Astrocyte (in vitro differentiated cells and primary cell): Measurements from ENCODE around the gene TNFAIP2. TPM values are rescaled to one million over a fixed set of nuclear protein-coding genes. Genes with fewer than 3 reads are reported as not detected.
"Not testable (repeated sequence)": the region's sequence is repeated elsewhere in the genome, so short reads cannot be mapped to it uniquely, and the experiment has no call there.

Experiments
- DNase-seq: peaks from one replicate; pipeline ENCODE4 v3.0.0-alpha.2; 2010; ENCODE audit warnings: low read depth
- FAIRE-seq: peaks from 2 replicates; lab custom pipeline; 2011; peaks lifted over from hg19 to GRCh38; lab: Jason Lieb, UNC
- H2AFZ ChIP-seq: 2 replicates; pipeline ENCODE4 v1.6.0; 2012; ENCODE audit warnings: low read depth, low read length, inconsistent platforms
- H3K27ac ChIP-seq: 2 replicates; pipeline ENCODE4 v1.5.1; 2011; ENCODE audit warnings: low read depth, low read length, inconsistent platforms
- H3K27me3 ChIP-seq: 2 replicates; pipeline ENCODE4 v1.6.0; 2011; ENCODE audit warnings: low read length, inconsistent platforms; ENCODE audit not compliant: insufficient read depth
- H3K36me3 ChIP-seq: 2 replicates; pipeline ENCODE4 v1.5.1; 2011; ENCODE audit warnings: low read length, inconsistent platforms; ENCODE audit not compliant: insufficient read depth
- H3K4me1 ChIP-seq: 2 replicates; pipeline ENCODE4 v1.5.1; 2011; ENCODE audit warnings: low read length, inconsistent platforms; ENCODE audit not compliant: insufficient read depth
- H3K4me2 ChIP-seq: 2 replicates; pipeline ENCODE4 v1.6.0; 2012; ENCODE audit warnings: low read length, inconsistent platforms
- H3K4me3 ChIP-seq: 2 replicates; pipeline ENCODE4 v1.5.1; 2011; ENCODE audit warnings: low read depth, mild to moderate bottlenecking, low read length, inconsistent platforms; ENCODE audit not compliant: insufficient read depth
- H3K79me2 ChIP-seq: 2 replicates; pipeline ENCODE4 v1.6.0; 2012; ENCODE audit warnings: mild to moderate bottlenecking, low read length, inconsistent platforms; ENCODE audit not compliant: insufficient read depth
- H3K9ac ChIP-seq: 2 replicates; pipeline ENCODE4 v1.6.0; 2012; ENCODE audit warnings: mild to moderate bottlenecking, low read length, inconsistent platforms
- H3K9me3 ChIP-seq: 2 replicates; pipeline ENCODE4 v1.5.1; 2012; ENCODE audit warnings: low read depth, mild to moderate bottlenecking, low read length, inconsistent platforms; ENCODE audit not compliant: insufficient read depth
- H4K20me1 ChIP-seq: 2 replicates; pipeline ENCODE4 v1.6.0; 2012; ENCODE audit warnings: low read length, inconsistent platforms; ENCODE audit not compliant: insufficient read depth
- H3K27ac Mint-ChIP-seq: one replicate; pipeline ENCODE4 v1.8.0; 2021; ENCODE audit warnings: mild to moderate bottlenecking, mixed read lengths; ENCODE audit not compliant: unreplicated experiment
- H3K27me3 Mint-ChIP-seq: one replicate; pipeline ENCODE4 v1.8.0; 2021; ENCODE audit warnings: low read depth, mixed read lengths; ENCODE audit not compliant: unreplicated experiment
- H3K36me3 Mint-ChIP-seq: one replicate; pipeline ENCODE4 v1.8.0; 2021; ENCODE audit warnings: low read depth, mixed read lengths; ENCODE audit not compliant: unreplicated experiment
- H3K4me1 Mint-ChIP-seq: one replicate; pipeline ENCODE4 v1.8.0; 2021; ENCODE audit warnings: low read depth, mixed read lengths; ENCODE audit not compliant: unreplicated experiment
- H3K4me3 Mint-ChIP-seq: one replicate; pipeline ENCODE4 v1.8.0; 2021; ENCODE audit warnings: mild to moderate bottlenecking, moderate library complexity, mixed read lengths; ENCODE audit not compliant: unreplicated experiment
- H3K9me3 Mint-ChIP-seq: one replicate; pipeline ENCODE4 v1.8.0; 2021; ENCODE audit warnings: mild to moderate bottlenecking, mixed read lengths; ENCODE audit not compliant: unreplicated experiment
- EZH2 ChIP-seq: IDR thresholded peaks from 2 replicates; pipeline ENCODE4 v1.6.1; 2012; ENCODE audit warnings: mild to moderate bottlenecking, low read length, inconsistent platforms; ENCODE audit not compliant: insufficient read depth
- total RNA-seq: library from RNA; stranded (reverse); gene quantifications from 2 replicates; pipeline ENCODE4 v1.2.1, GENCODE V29; 2021
- TF ChIP-seq, protein P1 (sequence below): IDR thresholded peaks from 2 replicates; pipeline ENCODE4 v1.5.1; 2011; ENCODE audit warnings: low read depth, mild to moderate bottlenecking, inconsistent platforms, low read length, moderate library complexity; ENCODE audit not compliant: insufficient read depth

The TNFAIP2 gene
- total RNA-seq, 1 donor from 2014 or later, result 29.5 TPM

DNA sequence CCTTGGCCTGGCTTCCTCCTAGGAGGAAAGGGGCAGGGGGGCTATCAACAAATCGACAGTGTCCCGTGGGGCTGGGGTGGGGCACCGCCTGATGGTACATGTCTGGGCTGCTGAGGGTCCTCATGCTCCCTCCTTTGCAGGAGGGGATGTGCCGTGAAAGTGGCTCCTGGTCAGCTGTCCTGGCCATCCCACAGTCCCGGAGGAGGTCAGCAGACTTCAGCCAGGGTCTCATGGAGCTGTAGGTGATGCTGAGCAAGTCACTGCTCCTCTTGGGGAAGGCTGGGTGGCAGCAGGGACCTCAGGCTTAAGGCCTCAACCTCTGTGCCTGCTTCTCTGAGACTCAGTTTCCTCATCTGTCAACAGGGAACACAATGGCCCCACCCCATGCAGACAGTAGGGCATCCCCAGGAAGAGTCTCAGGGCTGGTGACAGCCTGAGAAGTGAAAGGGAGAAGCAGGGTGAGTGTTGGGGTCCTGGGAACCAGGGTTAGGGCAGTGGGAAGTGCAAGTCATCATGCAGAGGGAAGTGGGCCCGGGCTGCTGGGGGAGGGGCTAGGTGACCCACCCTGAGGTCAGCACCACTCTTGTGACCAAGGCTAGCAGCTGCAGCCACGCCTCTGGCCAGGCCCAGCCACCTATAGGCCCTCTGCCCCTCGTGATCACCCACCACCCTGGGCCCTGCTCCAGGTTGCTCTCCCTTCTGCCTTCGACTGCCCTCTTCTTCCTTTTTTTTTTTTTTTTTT lies 4.4 kb upstream of the TNFAIP2 start:
- no peak overlapping the region for H3K4me3 ChIP-seq
- no peak for TF ChIP-seq EZH2
- TF ChIP-seq, protein P1, sequence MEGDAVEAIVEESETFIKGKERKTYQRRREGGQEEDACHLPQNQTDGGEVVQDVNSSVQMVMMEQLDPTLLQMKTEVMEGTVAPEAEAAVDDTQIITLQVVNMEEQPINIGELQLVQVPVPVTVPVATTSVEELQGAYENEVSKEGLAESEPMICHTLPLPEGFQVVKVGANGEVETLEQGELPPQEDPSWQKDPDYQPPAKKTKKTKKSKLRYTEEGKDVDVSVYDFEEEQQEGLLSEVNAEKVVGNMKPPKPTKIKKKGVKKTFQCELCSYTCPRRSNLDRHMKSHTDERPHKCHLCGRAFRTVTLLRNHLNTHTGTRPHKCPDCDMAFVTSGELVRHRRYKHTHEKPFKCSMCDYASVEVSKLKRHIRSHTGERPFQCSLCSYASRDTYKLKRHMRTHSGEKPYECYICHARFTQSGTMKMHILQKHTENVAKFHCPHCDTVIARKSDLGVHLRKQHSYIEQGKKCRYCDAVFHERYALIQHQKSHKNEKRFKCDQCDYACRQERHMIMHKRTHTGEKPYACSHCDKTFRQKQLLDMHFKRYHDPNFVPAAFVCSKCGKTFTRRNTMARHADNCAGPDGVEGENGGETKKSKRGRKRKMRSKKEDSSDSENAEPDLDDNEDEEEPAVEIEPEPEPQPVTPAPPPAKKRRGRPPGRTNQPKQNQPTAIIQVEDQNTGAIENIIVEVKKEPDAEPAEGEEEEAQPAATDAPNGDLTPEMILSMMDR, result no peak
- no peaks in the 10 kb centered on the region for H3K79me2 ChIP-seq
- FAIRE-seq (no peak), DNase-seq (no peak)
- H3K27ac ChIP-seq, result no peak overlapping the region
- H3K4me3 Mint-ChIP-seq, result no peak overlapping the region
- H2AFZ ChIP-seq, result no peak overlapping the region
- peaks cover 2% of the 10 kb centered on the region for H3K9me3 Mint-ChIP-seq
- no peaks in the 10 kb centered on the region for H3K9me3 ChIP-seq
- H3K4me2 ChIP-seq, result no peak overlapping the region
- H3K9ac ChIP-seq, result no peak overlapping the region
- peaks cover 27% of the 10 kb centered on the region for H3K4me1 ChIP-seq
- peaks cover 6% of the 10 kb centered on the region for H3K27me3 Mint-ChIP-seq
- H3K36me3 Mint-ChIP-seq, result no peaks in the 10 kb centered on the region
- H3K27me3 ChIP-seq, result no peaks in the 10 kb centered on the region
- H3K4me1 Mint-ChIP-seq, result peaks cover 10% of the 10 kb centered on the region
- H3K27ac Mint-ChIP-seq, result no peak overlapping the region
- H3K36me3 ChIP-seq, result no peaks in the 10 kb centered on the region
- H4K20me1 ChIP-seq, result no peaks in the 10 kb centered on the region

DNA sequence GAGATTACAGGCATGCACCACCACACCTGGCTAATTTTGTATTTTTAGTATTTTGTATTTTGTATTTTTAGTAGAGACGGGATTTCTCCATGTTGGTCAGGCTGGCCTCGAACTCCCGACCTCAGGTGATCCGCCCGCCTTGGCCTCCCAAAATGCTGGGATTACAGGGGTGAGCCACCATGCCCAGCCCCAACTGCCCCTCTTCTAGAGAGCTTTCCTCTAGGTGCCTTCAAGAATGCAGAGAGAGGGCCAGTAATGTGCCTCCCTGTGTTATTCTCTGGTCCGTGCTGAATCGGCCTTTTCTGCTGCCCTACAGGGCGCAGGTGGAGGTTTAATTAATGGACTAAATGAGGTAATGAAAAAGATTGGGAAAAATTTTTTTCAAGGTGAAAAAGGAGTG lies 3.7 kb upstream of the TNFAIP2 start:
- not testable (repeated sequence) for H2AFZ ChIP-seq, H3K4me3 Mint-ChIP-seq, H4K20me1 ChIP-seq, H3K27me3 ChIP-seq, H3K27me3 Mint-ChIP-seq, H3K9me3 ChIP-seq, H3K36me3 Mint-ChIP-seq, H3K27ac Mint-ChIP-seq, H3K4me2 ChIP-seq, FAIRE-seq, H3K4me3 ChIP-seq, DNase-seq, H3K27ac ChIP-seq, H3K9me3 Mint-ChIP-seq, H3K36me3 ChIP-seq, H3K79me2 ChIP-seq, H3K9ac ChIP-seq, H3K4me1 Mint-ChIP-seq
- peaks cover 31% of the 10 kb centered on the region for H3K4me1 ChIP-seq

DNA sequence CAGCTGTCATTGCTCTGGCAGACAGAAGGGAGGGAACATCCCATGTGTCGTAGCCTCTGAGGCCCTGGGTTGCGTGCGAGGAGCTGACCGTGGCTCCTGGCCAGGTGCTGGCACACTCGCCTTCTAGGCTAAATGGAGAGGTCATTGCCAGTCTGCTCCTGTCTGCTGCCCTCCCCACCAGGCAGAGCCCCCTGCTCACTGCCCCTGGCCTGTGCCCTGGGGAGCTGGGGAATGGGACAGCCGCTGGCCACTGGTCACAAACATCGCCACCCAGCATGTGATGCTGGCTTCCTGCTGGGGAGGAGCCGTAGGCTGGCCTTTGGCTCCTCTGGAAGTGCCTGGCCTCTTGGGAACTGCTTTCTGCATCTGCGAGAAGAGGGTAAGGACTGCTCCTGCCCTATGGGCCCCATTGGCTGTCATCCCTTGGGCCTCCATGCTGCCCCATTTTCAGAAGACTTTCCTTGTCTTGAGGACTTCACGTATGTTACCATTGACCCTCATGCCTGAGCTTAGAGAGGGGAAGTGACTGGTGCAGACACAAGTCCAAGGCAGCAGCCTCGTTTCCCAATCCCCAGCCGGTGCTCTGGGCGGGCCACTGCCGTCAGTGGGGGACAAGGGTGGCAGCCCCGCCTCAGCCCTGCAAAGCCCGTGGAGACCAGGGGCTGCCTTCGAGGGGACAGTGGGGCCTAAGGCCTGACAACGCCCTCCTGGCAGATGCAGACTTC lies 2.0 kb upstream of the TNFAIP2 start:
- Mint-ChIP-seq H3K4me3 (no peak overlapping the region), H3K4me1 (peaks cover 5% of the 10 kb centered on the region), H3K27ac (no peak overlapping the region), H3K9me3 (no peaks in the 10 kb centered on the region), H3K27me3 (peaks cover 12% of the 10 kb centered on the region), H3K36me3 (peaks cover 2% of the 10 kb centered on the region)
- Histone ChIP-seq H4K20me1 (peaks cover 24% of the 10 kb centered on the region), H3K9ac (no peak overlapping the region), H2AFZ (no peak overlapping the region), H3K27ac (no peak overlapping the region), H3K4me2 (no peak overlapping the region), H3K4me3 (no peak overlapping the region), H3K9me3 (no peaks in the 10 kb centered on the region), H3K79me2 (no peaks in the 10 kb centered on the region), H3K27me3 (no peaks in the 10 kb centered on the region), H3K36me3 (no peaks in the 10 kb centered on the region), H3K4me1 (peaks cover 25% of the 10 kb centered on the region)
- DNase-seq, result no peak
- TF ChIP-seq, protein P1, result no peak
- no peak for TF ChIP-seq EZH2
- no peak for FAIRE-seq
